Prostate gland (tissue), 1 donor: ENCODE results near the gene ZXDC.

Source experiments
- POLR2A ChIP-seq: fragments of 450-650 bp; IDR thresholded peaks from one replicate; pipeline ENCODE4 v1.6.1; 2016; ENCODE audit warnings: antibody characterized with exemption, mild to moderate bottlenecking
- POLR2AphosphoS5 ChIP-seq: sonication (generic); formaldehyde crosslinking; IDR thresholded peaks from one replicate; pipeline ENCODE4 v1.6.1; 2017; ENCODE audit warnings: antibody characterized with exemption

DNA sequence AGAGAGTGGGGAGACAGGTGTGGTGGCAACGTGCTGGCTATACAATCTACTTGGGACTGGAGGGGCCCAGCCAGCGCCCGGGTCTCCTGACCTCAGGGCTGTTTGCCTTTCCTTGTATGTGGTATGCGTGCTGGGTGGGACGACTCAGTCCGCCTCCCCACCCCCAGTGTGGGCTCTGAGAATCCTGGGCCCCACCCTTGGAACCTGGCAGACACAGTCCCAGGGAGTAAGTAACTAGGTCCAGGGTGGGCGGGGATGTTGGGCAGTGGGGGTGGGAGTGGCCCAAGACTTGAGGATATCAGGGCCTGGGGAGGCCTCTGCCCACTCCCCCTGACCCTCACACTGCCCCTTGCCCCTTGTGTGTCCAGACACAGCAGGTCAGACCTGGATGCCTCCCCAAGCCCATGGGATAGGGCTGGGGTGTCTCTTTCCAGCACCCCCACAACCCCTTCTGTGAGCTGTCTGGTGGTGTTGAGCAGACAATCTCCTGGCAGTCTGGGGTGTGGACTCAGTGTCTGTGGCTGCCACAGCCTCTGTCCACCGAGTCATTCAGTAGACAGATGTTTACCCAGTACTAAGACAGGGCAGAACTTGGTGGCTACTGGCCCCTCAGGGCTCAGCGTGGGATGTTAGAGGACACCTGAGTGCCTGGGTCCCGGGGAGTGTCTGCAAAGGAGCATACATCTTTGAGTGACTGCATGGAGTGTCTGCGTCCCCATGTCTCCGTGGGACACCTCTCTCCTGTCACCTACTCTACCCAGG, 49.6 kb upstream of the ZXDC start:
- TF ChIP-seq POLR2AphosphoS5: no peak
- TF ChIP-seq POLR2A: no peak
